Thyroid gland (tissue), 4 donors: Measurements from ENCODE around the gene QKI. TPM values are rescaled to one million over a fixed set of nuclear protein-coding genes. Genes with fewer than 3 reads are reported as not detected.
"Not testable (repeated sequence)": the region's sequence is repeated elsewhere in the genome, so short reads cannot be mapped to it uniquely, and the experiment has no call there.

ENCODE experiments used
- DNase-seq, 2 donors: peaks; one replicate each; pipeline ENCODE4 v3.0.0-alpha.2; 2019
- H3K27ac ChIP-seq, 3 donors: fragments of 200-600 bp; sonication (generic); 1 replicate in 2 of 3; 2 replicates in 1 of 3; pipeline ENCODE4 v1.5.1; 2016 to 2019; ENCODE audit warnings: mild to moderate bottlenecking in 1 of 3, moderate library complexity in 1 of 3
- H3K27me3 ChIP-seq: fragments of 200-600 bp; sonication (generic); one replicate; pipeline ENCODE4 v1.5.1; 2019
- H3K36me3 ChIP-seq, 2 donors: fragments of 200-600 bp; sonication (generic); one replicate each; pipeline ENCODE4 v1.5.1; 2016 to 2019
- H3K4me1 ChIP-seq, 2 donors: fragments of 200-600 bp; sonication (generic); one replicate each; pipeline ENCODE4 v1.5.1; 2017 to 2019
- H3K4me3 ChIP-seq, 3 donors: fragments of 200-600 bp; sonication (generic); replicated peaks in 1 of 3; 1 replicate in 2 of 3; 2 replicates in 1 of 3; pipeline ENCODE4 v1.5.1; 2016; ENCODE audit warnings: mild to moderate bottlenecking in 1 of 3
- H3K9me3 ChIP-seq: fragments of 200-600 bp; sonication (generic); one replicate; pipeline ENCODE4 v1.5.1; 2017
- POLR2A ChIP-seq, 2 donors: fragments of 450-650 bp; IDR thresholded peaks; one replicate each; pipeline ENCODE4 v1.6.1; 2017; ENCODE audit warnings: antibody characterized with exemption in 2 of 2, mild to moderate bottlenecking in 2 of 2, moderate library complexity in 1 of 2
- WGBS, 2 donors: methylation state at CpG; one replicate each; pipeline ENCODE4 v1.1.5; 2017; 5-methylcytosine and 5-hydroxymethylcytosine counted together
- intact Hi-C: fragments of 100-400 bp; cut with DNase I; formaldehyde crosslinking; loops from one replicate; pipeline ENCODE4 v1.15.1; 2023
- total RNA-seq, 4 donors: library from RNA; depleted of rRNA; stranded (reverse); fragments of >200 nt; gene quantifications; one replicate each; pipeline ENCODE4 v1.2.3, GENCODE V29; 2016
- TF ChIP-seq, protein P1 (sequence below), 6 experiments: fragments of 200-600 bp in 3 of 6; fragments of 450-650 bp in 3 of 6; sonication (generic) in 3 of 6; IDR thresholded peaks; one replicate each; pipeline ENCODE4 v1.5.1; 2016 to 2019; ENCODE audit warnings: antibody characterized with exemption in 6 of 6, mild to moderate bottlenecking in 2 of 6, inconsistent platforms in 1 of 6, moderate library complexity in 1 of 6

The QKI gene
- total RNA-seq, 4 donors from 2014 or later, result 90.3 to 134 (median 101) TPM

DNA sequence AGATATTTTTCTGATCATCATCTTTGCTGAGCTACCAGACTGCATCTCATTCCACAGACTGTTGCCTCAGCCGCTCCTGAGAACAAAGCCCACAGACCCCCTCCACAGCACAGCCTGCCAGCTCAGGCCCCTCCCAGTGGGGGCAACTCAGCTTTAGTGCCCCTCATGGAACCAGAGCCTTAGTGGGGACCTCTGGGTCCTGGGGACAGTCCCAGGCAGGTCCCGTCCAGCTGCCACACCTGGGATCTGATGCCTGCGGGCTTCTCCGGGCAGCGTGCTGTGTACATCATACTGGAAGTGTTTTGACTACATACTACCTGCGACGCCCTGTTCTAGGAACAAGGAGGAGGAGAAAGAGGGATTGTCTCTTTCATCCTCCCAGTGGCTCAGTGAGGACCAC, 38.3 kb upstream of the QKI start:
- TF ChIP-seq, protein P1, sequence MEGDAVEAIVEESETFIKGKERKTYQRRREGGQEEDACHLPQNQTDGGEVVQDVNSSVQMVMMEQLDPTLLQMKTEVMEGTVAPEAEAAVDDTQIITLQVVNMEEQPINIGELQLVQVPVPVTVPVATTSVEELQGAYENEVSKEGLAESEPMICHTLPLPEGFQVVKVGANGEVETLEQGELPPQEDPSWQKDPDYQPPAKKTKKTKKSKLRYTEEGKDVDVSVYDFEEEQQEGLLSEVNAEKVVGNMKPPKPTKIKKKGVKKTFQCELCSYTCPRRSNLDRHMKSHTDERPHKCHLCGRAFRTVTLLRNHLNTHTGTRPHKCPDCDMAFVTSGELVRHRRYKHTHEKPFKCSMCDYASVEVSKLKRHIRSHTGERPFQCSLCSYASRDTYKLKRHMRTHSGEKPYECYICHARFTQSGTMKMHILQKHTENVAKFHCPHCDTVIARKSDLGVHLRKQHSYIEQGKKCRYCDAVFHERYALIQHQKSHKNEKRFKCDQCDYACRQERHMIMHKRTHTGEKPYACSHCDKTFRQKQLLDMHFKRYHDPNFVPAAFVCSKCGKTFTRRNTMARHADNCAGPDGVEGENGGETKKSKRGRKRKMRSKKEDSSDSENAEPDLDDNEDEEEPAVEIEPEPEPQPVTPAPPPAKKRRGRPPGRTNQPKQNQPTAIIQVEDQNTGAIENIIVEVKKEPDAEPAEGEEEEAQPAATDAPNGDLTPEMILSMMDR (IDR thresholded peaks at IDR 0.05), result no peak
- TF ChIP-seq POLR2A (IDR thresholded peaks at IDR 0.05), result no peak
- Histone ChIP-seq H3K4me3 (no peak overlapping the region), H3K36me3 (no peaks in the 10 kb centered on the region), H3K27ac (no peak overlapping the region), H3K4me1 (no peaks in the 10 kb centered on the region), H3K9me3 (no peaks in the 10 kb centered on the region), H3K27me3 (no peaks in the 10 kb centered on the region)
- WGBS, 2 donors, result 94 to 95% methylated on average over 7 of the region's 7 CpGs
- DNase-seq, result no peak
- intact Hi-C loops, result no loop called here

DNA sequence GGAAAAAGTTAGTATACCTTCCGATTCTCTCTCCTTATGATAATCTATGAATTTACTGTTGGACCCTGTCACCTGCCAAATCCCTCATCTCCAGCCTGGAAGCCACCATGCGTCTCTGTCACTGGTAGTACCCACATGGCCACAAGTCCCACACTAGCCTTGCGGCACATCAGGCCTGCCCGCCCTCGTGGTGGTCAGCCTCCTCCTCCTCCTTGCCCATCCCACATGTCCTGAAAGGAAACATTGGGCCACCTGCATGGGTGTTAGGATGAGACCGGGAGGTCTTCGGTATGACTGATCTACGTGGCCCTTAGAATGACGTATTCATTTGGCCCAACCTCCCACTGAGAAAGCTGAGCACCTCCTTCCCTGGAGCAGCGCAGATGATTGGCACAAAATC, 37.0 kb upstream of the QKI start:
- no peaks in the 10 kb centered on the region for H3K9me3 ChIP-seq
- H3K36me3 ChIP-seq, result no peaks in the 10 kb centered on the region
- intact Hi-C loops, result no loop called here
- H3K4me3 ChIP-seq, result no peak overlapping the region
- no peak overlapping the region for H3K27ac ChIP-seq
- 95 to 96% methylated on average over 10 of the region's 10 CpGs for WGBS, 2 donors
- no peak for TF ChIP-seq POLR2A (IDR thresholded peaks at IDR 0.05)
- no peak for DNase-seq
- H3K27me3 ChIP-seq, result no peaks in the 10 kb centered on the region
- no peaks in the 10 kb centered on the region for H3K4me1 ChIP-seq

DNA sequence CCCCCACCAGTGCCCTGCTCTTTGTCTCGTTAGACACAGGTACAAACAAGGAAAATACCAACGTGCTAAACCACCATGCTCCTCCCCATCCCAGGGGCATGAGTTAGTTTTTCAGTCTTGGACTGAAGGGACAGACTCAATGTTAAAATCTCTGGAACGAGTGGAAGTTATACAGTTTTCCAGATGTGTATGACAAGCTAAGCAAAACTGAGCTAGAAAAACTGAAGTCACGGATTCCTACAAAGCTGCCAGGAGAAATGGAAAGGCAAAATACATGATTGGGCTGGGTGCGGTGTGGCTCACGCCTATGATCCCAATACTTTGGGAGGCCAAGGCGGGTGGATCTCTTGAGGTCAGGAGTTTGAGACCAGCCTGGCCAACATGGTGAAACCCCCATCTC, 34.3 kb upstream of the QKI start:
- no peak for DNase-seq
- no peak overlapping the region for H3K4me3 ChIP-seq
- intact Hi-C loops, result no loop called here
- H3K36me3 ChIP-seq, result no peaks in the 10 kb centered on the region
- no peaks in the 10 kb centered on the region for H3K4me1 ChIP-seq
- H3K9me3 ChIP-seq, result no peaks in the 10 kb centered on the region
- WGBS, 2 donors, result 89 to 90% methylated on average over 7 of the region's 7 CpGs
- H3K27me3 ChIP-seq, result no peaks in the 10 kb centered on the region
- TF ChIP-seq, protein P1 (IDR thresholded peaks at IDR 0.05), result no peak
- TF ChIP-seq POLR2A (IDR thresholded peaks at IDR 0.05), result no peak
- H3K27ac ChIP-seq, result no peak overlapping the region

DNA sequence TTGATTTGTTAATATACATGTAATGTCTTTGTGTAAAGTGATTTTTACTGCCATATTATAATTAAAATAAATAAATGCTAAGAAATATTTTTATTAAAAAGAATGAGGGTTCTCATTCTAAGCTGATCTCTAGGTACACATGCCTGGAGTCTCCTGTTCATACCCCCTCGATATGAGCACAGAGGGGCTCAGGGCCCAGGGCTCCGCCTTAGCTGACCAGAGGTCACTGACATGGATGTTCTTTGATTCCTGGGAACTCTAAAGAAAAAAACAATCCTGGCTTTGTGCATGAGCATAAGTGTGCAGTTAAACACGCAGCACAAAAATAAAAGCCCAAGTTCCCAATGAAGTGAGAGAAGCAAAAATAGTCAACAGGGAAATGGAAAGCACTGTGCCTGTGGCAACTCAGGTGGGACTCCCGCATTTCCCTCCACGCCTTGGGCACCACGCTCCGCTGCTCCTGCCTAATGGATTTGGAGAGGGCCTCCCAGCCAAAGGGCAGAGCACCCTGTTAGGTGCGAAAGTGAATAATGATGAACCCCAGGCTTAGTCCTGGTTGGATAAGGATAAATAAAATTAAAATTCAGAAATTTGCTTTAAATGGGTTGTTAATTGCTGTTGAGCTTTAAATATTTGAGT, 33.3 kb upstream of the QKI start:
- H3K9me3 ChIP-seq, result no peaks in the 10 kb centered on the region
- H3K36me3 ChIP-seq, result no peaks in the 10 kb centered on the region
- no peaks in the 10 kb centered on the region for H3K4me1 ChIP-seq
- 70 to 71% methylated on average over 8 of the region's 8 CpGs for WGBS, 2 donors
- H3K27ac ChIP-seq, result no peak overlapping the region
- DNase-seq, result peak in 1 of 2 donors; percentile 6
- TF ChIP-seq, protein P1 (IDR thresholded peaks at IDR 0.05), result no peak
- H3K4me3 ChIP-seq, result no peak overlapping the region
- no peaks in the 10 kb centered on the region for H3K27me3 ChIP-seq
- intact Hi-C loops, result no loop called here

DNA sequence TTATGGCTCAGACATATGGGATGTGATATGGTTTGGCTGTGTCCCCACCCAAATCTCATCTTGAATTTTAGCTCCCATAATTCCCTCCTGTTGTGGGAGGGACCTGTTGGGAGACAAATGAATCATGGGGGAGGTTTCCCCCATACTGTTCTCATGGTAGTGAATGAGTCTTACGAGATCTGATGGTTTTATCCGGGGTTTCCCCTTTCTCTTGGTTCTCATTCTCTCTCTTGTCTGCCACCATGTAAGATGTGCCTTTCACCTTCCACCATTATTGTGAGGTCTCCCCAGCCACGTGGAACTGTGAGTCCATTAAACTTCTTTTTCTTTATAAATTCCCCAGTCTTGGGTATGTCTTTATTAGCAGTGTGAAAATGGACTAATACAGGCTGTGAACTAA, 31.1 kb upstream of the QKI start:
- WGBS, 2 donors, result 92 to 93% methylated on average over 3 of the region's 3 CpGs
- H3K27ac ChIP-seq, intact Hi-C loops, H3K36me3 ChIP-seq, DNase-seq, H3K9me3 ChIP-seq, H3K27me3 ChIP-seq, H3K4me1 ChIP-seq, H3K4me3 ChIP-seq: not testable (repeated sequence)

DNA sequence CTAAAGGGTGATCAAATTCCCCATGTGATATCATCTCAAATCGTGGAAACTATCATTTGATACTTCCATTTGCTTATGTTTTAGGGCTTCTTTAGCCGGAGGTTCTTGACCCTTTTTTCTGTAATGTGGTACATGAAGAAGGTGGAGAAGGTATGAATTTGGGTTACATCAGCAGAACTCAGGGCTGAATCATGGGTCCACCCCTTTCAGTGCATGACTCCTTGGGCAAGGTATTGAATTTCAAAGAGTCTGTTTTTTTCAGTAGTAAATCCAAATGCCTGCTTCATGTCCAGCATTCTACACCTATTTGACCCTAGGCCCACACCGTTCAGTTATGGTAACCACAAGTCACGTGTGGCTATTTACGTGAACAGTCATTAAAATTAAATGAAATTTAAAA, 30.6 kb upstream of the QKI start:
- H3K4me1 ChIP-seq, result no peaks in the 10 kb centered on the region
- intact Hi-C loops, result no loop called here
- no peaks in the 10 kb centered on the region for H3K9me3 ChIP-seq
- no peaks in the 10 kb centered on the region for H3K36me3 ChIP-seq
- no peak for TF ChIP-seq POLR2A (IDR thresholded peaks at IDR 0.05)
- TF ChIP-seq, protein P1 (IDR thresholded peaks at IDR 0.05), result no peak
- DNase-seq, result no peak
- H3K27me3 ChIP-seq, result no peaks in the 10 kb centered on the region
- H3K4me3 ChIP-seq, result no peak overlapping the region
- WGBS, 2 donors, result 98 to 99% methylated on average over 5 of the region's 5 CpGs
- H3K27ac ChIP-seq, result no peak overlapping the region
